HG02840 (cell line): Measurements from ENCODE around the gene F2.
A peak's percentile ranks its signal among the peaks of the same experiment; 100 is the strongest.
"Not testable (repeated sequence)": the region's sequence is repeated elsewhere in the genome, so short reads cannot be mapped to it uniquely, and the experiment has no call there.

ENCODE experiments used
- ATAC-seq: cut with Tn5 transposase; IDR thresholded peaks from one replicate; pipeline ENCODE4 v1.9.1; 2021; ENCODE audit warnings: mild to moderate bottlenecking, moderate library complexity, moderate number of reproducible peaks; ENCODE audit not compliant: unreplicated experiment, low FRiP score

F2 gene

DNA sequence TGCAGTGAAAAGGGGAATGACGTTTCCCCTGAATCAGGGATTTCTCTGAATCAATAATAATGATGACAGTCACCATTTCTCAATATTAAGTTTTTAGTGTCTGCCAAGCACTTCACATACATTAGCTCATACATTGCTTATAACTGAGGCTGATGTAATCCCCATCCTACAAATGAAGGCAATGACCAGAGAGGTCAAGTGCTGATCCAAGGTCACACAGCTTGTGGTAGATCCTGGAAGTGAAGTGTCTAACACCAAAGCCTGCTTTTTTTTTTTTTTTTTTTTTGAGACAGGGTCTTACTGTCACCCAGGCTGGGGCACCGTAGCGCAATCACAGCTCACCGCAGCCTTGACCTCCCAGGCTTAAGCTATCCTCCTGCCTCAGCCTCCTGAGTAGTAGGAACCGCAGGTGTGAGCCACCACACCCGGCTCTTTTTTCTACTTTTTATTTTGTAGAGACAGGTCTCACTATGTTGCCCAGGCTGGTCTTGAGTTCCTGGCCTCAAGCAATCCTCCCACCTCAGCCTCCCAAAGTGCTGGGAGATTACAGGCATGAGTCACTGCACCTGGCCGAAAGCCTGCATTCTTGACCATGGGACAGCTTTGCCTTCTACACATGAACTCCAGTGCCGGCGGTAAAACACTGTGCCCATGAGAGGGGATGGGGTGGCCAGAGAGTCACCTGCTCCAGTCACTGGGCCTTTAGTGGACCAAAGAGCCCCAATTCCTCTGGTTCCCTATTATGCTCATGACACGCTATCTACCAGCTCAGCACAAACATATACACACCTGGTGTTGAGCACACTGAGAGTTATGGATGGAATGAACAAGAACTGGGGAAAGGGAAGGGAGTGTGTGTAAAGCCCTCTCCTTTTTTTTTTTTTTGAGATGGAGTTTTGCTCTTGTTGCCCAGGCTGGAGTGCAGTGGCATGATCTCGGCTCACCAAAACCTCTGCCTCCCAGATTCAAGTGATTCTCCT is 36.0 kb upstream of the F2 start:
- ATAC-seq, result no peak

DNA sequence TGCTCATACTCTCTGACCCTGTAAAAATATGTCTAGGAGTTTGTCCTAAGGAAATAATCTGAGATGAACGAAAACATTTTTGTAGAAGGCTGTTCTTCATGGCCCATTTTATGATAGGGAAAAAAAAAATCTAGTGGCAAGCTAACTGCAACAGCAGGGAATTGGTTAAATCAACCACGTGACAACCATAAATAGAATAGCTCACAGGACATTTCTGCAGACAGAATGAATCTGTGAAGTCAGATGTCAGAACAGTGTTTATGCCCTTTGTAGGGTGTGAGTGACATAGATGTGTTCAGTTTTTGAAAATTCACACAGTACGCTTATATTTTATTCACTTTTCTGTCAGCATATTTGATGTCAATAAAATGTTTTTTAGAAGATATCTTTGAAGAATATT is 34.6 kb upstream of the F2 start:
- ATAC-seq, result no peak

DNA sequence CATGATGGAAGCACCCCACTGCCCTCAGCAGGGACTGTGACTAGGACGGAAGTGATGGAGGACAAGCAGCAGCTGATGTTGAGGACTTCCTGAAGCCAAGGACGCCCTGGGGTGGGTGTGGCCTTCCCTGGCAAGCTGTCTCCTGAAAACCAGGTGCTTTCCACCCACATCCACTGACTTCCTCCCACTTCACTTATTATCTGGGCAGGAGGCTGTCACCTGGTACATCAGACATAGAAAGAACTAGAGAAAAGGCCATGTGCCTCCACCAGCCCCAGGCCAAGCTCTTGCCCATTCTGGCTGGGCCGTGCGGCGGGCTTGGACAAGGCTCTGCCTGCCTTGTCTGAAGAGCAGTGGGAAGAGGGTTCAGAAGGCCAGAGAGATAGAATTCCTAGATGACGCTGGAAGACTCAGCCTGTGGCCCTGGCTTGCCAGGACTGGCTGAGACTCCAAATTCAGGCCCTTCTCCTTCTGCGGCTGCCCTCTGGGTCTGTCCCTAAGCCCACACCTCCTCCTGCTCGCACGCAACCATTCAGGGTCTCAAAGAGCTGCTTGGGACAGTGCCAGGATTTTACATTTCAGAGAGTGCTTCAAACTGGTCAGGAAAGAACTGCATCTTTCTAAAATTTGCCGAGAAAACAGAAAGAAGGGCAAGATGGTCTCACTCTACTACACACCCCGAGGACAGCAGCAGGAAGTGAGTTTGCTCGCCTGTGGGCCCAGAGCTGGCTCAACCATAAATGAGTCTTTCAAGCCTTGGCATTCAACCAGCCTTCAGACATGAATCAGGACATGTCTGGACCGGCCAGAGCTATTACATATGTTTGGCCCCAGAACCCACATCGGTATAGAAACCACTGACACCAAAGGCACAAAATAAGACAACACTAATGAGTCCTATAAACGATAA is 31.9 kb upstream of the F2 start:
- ATAC-seq, result no peak

DNA sequence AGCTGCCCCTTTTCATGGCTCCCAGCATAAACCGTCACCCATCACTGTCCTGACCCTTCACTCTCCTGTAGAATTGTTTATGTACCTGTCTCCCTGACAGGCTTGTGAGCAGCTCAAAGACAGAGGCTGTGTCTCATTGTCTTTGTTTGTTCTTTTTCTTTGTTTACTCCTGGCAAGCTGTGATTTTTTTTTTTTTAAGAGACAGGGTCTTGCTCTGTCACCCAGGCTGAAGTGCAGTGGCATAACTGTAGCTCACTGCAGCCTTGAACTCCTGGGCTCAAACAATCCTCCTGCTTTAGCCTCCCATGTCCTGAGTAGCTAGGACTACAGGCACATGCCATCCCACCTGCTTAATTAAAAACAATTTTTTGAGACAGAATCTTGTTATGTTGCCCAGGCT is 28.3 kb upstream of the F2 start:
- ATAC-seq, result no peak

DNA sequence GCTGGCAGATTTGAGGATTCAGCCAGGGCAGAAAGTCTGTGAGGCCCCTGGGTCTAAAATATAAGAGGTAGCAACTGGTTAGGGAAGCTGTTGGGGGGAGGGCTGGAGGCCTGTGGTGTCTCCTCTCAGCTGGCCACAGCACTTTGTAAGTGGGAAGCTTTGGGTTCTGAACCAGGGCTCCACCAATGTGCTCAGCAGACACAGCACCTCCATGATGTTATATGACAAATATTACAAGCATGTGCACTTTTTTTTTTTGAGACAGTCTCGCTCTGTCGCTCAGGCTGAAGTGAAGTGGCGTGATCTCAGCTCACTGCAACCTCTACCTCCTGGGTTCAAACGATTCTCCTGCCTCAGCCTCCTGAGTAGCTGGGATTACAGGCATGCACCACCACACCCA is 26.6 kb upstream of the F2 start:
- ATAC-seq, result no peak

DNA sequence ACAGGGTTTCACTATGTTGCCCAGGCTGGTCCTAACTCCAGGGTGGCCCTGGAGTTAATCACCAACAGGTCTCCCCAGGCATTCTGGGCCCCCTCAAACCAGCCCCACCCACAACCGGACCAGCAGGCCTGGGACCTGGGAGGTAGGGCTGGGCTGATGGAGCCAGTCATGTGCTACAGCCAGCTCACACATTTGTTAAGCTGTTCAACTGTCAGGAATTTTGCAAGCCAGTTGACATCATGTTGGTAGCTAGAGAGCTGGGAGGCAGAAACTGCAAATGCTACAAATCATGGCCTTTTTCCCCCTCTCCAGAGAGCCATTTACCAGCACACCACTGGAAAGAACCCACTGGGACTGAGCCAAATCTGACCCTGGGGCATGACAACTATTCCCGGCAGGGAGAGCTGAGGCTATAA is 25.4 kb upstream of the F2 start:
- ATAC-seq, result no peak

DNA sequence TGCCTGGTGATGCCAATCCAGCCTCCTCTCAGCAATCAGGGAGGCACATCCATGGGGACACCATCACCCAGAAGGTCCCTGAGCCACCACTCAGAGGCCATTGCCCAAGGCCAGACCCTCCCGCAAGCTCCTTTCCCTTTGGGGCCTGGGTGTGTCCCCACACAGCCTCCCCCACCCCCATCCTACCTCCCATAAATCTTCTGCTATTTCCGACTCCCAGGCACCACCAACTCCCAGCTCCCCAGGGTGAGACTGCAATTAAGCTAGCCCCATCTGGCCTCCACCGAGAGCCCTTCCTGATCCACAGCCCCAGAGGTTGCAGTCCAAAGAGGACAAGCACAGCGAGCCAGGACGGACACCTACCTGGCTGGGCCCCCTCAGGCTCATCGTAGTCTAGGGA is 24.9 kb upstream of the F2 start:
- no peak for ATAC-seq

DNA sequence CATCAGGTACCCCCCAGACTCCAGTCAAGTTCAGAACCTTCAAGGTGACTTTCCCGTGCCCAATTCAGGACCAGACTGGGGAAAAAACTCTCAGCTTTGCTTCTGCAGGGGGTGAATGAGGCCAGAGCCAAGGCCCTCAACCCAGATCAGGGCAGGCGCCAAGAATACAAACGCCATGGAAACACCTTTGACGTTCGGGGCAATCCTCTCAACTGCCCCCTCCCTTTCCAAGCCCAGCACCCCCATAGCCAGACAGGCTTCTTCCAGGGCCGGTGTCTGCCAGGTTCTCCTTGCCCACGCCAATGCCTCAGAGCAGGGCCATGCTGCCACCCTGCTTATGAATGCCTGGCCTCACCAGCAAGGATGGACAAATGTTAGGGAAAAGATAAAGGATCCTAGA is 24.4 kb upstream of the F2 start:
- no peak for ATAC-seq

DNA sequence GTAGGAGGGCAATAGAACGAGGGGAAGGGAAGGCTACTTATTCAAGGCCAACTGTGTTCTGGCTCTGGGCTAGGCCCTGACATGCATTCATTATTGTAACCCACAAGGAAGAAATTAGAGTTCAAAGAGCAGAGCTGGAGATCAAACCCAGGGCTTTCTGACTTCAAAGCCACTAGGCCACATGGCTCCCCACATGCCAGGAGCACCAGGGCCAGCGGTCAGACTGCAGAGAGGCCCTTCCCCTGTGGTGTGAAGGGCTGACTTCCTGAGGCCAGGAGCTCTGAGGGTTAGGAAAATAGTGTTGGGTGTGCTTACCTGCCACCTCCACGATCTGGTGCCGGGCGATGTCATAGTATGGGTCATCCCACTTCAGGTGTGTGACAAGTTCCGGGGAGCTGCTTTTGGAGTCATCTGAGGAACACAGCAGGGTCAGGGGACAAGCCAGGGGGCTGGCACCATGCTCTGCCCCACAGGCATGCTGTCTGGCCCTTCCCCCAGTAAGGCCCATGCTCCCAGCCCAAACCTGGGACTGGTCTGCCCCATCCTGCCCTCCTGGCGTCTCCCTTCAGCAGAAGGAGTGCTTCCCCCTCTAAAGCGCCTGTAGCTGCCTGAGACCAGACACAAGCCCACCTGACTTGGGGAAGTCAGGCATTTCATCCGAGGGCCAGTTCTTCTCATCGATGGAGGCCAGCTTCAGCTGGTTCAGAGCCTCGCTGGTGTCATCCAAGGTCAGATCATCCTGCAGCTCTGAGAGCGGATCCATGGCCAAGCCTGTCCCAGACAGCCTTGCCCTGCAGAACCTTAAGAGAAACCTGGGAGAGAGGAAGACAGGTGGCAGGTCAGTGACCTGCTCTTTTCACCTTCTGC is 23.4 kb upstream of the F2 start:
- ATAC-seq, result no peak

DNA sequence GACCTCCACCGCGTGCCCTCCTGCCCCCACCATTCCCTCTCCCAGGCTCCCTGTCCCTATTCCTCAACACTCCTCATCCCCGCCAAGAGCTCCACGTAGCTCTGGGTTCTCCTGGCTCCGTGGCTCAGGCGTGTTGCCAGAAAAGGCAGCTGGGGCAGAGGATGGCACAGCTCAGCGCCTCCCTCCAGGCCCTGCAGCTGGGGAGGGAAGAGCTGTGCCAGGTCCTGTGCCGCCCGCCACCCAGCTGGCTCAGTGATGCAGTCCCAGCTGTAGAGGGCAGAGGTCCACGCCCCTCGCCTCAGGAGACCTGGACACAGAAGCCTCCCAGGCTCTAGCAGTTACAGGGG is 22.8 kb upstream of the F2 start:
- ATAC-seq, result no peak

DNA sequence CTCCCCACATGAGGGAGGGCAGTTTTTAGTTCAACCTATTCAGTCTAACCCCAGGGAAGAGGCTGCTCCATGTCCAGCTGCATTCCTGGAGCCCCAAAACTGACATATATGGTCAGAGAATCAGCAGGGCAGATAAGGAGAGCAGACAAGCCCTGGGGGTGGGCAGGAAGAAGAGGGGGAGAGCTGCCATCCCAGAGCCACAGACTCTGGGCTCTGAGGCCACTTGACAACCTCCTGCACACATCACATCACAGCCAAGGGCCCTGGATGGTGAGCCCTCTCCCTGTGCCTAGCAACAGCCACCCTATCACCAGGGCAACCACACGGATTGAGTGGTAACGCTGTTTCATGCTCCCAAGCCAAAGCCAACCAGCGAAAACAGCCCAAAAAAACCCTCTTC is 21.7 kb upstream of the F2 start:
- no peak for ATAC-seq

DNA sequence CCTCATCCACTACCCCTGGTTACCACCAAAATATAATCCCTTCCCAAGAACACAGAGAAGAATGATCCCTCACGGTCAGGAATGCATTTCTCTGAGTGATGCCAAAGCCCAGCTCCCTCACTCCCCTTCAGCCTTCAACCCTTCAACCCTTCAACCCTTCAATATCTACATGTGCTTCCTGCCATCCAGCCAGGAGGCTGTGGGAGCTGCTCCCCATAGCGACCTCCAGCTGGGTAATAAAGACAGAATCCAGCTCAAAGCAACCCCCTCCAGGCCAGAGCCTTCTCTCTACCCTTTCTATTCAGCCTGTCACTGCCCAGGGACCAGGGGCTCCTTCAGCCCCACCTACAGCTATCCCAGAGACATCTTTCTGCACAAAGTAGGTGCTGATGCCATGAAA is 21.3 kb upstream of the F2 start:
- no peak for ATAC-seq

DNA sequence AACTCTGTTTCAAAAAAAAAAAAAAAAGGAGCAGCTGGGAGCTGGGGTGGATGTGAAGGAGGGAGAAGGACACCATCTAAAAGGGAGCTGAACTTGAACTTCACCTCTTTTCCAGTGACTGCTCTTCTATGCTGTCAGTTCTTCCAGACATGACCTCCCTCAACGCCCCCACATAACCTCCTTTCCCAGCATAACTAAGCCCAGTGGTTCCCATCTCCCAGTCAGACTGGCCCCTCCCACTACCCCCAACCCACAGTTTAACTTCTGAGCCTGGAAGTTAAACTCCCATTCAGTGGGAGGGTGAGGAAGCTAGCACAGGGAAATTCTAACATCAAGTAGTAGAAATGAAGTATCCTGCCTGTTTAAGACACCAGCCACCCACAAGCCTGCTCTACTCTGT is 20.4 kb upstream of the F2 start:
- no peak for ATAC-seq

DNA sequence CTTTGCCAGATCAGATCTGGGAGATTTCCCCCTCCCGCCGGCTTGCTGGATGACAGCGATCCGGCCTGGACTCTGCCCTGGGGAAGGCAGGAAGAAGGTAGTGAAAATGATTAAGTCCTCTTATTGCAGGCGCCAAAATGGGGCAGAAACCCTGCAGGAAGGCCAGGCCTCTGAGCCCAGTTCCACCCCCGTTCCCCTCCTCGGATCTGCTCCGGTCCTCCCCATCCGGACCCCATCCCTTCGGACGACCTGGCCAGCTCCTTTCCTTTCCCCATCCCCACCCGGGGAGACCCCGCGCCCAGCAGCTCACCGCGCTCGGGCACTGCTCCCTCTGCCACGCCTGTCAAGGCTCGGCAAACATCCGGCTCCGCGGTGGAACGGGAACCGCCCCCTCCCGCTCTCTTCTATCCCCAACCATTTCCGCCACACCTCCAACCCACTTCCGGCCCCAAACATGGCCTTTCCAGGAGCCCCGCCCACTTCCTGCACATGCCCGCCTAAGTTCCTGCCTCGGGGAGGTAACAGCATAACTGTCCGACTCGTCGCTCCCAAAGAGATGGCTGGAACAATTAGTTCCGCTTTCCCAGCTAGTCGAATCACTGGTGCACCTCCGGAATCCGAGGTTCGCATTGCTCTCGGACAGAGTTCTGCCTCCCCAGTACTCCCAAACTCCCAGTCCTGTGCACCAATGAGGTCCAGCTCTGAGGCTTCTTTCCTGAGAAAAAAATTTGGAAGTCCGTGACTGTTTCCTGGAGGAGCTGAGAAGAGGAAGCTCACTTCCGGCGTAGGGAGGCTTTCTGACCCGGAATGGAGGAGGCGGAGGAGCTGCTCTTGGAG is 18.6 kb upstream of the F2 start, which contains the start of the genes ARHGAP1 and ZNF408:
Gene ARHGAP1 (minus strand): TSS at position 379 of the 837 bp plus-strand sequence. CDS start 4,512 bp downstream, outside the sequence.
Gene ZNF408 (plus strand): TSS at position 791 of the 837 bp plus-strand sequence. CDS start 17 bp downstream, at position 808.
- peak; percentile 90 for ATAC-seq

DNA sequence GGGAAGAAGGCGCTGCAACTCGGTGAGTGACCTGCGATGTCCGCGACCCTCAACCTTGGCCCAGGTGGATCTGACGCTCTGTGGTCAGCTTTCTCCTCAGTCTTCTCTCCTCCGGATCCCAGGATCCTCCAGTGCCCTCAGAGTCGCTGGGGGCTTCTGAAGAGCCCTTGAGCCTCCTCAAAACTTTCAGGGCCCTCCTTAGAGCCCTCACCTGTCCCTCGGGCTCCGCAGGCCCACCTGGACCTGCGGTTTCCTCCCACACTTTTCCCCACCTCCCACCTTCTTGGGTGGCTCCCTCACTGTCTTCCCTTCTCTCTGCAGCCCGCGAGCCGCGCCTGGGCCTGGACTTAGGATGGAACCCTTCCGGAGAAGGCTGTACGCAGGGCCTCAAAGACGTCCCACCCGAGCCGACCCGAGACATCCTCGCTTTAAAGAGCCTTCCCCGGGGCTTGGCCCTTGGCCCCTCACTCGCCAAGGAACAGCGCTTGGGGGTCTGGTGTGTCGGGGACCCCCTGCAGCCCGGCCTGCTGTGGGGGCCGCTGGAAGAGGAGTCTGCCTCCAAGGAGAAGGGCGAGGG is 17.8 kb upstream of the F2 start:
- ATAC-seq, result no peak

DNA sequence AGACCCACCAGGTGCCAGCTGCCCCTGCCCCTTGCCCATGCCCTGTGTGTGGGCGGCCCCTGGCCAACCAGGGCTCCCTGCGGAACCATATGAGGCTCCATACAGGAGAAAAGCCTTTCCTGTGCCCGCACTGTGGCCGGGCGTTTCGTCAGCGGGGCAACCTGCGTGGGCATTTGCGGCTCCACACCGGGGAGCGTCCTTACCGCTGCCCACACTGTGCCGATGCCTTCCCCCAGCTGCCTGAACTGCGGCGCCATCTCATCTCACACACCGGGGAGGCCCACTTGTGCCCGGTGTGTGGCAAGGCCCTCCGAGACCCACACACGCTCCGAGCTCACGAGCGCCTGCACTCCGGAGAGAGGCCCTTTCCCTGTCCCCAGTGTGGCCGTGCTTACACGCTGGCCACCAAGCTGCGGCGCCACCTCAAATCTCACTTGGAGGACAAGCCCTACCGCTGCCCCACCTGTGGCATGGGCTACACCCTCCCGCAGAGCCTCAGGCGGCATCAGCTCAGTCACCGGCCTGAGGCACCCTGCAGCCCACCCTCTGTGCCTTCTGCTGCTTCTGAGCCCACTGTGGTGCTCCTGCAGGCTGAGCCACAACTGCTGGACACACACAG is 13.8 kb upstream of the F2 start:
- ATAC-seq, result no peak

DNA sequence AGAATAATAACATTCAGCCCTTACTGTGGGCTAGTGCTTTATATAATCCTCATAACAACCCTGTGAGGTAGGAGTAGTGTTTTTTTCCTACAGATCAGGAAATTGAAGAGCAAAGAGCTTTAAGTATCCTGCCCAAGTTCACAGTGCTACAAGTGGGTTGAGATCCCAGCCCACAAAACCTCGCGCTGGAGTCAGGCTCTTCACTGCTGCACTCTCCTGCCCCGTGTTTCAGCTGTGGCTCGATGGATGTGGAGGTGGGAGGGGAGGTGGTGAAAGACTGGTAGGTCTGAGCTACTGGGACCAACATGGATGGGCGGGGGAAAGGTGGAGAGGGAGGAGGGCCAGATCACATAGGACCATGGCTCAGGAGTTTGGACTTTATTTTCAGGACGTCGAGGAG is 12.1 kb upstream of the F2 start:
- ATAC-seq, result no peak

DNA sequence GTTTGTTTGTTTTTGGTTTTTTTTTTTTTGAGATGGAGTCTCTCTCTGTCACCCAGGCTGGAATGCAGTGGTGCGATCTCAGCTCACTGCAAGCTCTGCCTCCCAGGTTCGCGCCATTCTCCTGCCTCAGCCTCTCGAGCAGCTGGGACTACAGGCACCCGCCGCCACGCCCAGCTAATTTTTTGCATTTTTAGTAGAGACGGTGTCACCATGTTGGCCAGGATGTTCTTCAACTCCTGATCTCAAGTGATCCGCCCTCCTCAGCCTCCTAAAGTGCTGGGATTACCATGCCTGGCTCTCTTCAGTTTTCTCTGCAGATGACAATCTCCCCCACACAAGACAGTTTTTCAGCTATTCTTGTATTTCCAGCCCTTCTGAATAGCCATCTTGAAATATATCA is 9.7 kb upstream of the F2 start:
- not testable (repeated sequence) for ATAC-seq

DNA sequence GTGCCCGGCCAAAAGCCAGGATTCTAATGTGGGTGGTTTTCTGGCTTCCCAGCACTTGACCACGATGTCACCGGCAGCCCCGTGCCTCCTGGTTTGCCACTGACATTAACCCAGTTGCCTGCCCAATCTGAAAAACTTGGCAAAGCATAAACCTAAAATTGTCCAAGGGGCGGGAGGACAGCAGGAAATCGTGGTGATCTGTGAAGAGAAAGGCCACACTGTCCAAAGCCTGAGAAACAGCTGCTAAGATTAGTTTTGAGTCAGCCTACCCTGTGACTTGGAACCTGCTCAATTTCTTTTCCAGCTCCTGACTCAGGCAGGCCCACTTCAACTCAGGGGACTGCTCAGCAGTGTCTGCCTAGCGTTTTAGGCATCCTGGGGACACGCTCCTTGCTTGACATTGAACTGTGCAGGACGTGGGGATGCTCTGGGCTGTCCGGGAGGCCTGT is 8.2 kb upstream of the F2 start:
- ATAC-seq, result no peak
